ENCODE results near the gene STYXL1.

The STYXL1 gene

DNA sequence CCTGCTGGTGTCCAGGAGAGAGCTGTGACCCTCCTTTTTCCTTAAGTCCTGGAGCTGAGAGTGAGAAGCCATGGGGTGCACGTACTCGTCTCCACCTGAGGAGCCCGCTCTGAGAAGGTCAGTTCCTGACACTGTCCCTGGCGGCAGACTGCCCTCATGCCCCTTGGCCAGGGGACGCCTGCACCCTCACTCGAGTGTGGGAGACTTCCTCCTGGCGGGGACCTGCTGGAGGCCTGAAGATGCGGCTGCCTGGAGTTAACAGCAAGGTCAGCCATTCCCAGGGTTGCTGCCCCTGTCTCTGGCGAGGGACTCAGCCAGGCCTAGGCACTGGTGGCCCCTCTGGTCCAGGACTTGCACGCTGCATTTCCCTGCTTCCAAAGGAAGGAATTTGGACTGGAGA lies 79.8 kb downstream of the STYXL1 start:
- TF ChIP-seq, protein P1, sequence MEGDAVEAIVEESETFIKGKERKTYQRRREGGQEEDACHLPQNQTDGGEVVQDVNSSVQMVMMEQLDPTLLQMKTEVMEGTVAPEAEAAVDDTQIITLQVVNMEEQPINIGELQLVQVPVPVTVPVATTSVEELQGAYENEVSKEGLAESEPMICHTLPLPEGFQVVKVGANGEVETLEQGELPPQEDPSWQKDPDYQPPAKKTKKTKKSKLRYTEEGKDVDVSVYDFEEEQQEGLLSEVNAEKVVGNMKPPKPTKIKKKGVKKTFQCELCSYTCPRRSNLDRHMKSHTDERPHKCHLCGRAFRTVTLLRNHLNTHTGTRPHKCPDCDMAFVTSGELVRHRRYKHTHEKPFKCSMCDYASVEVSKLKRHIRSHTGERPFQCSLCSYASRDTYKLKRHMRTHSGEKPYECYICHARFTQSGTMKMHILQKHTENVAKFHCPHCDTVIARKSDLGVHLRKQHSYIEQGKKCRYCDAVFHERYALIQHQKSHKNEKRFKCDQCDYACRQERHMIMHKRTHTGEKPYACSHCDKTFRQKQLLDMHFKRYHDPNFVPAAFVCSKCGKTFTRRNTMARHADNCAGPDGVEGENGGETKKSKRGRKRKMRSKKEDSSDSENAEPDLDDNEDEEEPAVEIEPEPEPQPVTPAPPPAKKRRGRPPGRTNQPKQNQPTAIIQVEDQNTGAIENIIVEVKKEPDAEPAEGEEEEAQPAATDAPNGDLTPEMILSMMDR (IDR thresholded peaks at IDR 0.05; ENCODE audit: low read depth, low read length, missing control alignments): no peak
- H3K4me3 ChIP-seq (replicated peaks; ENCODE audit: low read depth, low read length): no peak overlapping the region
- no peak for DNase-seq (ENCODE audit: extremely low read depth, low read depth)

DNA sequence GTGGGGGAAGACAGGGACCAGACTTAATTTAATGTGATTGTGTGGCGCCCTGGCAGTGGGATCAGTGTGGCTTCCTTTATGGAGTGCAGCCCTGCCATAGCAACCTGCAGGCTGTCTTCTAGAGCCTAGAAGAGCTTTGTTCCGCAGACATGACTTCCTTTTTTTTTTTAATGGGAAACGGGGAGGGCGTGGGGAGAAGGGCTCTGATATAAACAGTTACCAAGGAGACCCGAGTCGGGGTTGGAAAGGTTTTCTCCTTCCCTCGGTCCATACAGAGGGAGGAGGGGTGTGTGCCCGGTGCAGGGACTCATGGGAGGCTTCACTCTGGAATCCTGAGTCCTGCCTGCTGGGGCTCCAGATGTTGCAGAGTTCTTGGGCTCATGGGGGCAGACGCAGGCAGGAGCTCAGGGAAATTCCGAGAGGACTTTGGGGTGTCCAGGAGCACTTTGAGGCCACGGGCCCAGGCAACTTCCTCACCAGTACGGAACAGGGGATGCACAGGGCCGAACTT lies 80.3 kb downstream of the STYXL1 start:
- TF ChIP-seq, protein P1 (IDR thresholded peaks at IDR 0.05; ENCODE audit: low read depth, low read length, missing control alignments): no peak
- no peak overlapping the region for H3K4me3 ChIP-seq (replicated peaks; ENCODE audit: low read depth, low read length)
- no peak for DNase-seq (ENCODE audit: extremely low read depth, low read depth)

DNA sequence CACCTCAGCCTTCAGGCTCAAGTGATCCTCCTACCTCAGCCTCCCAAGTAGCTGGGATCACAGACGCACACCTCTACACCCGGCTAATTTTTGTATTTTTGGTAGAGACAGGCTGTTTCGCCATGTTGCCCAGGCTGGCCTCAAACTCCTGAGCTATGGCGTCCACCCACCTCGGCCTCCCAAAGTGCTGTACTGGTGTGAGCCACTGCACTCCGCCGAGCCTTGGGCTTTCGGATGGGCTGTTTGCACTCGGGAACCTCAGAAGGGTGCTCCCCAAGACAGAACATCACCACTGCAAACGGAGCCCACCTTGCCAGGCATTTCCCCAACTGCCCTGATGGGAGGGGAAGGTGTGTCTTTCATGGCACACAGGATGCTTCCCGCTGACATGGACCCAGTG lies 80.7 kb downstream of the STYXL1 start:
- DNase-seq (ENCODE audit: extremely low read depth, low read depth): no peak
- no peak overlapping the region for H3K4me3 ChIP-seq (replicated peaks; ENCODE audit: low read depth, low read length)
- TF ChIP-seq, protein P1 (IDR thresholded peaks at IDR 0.05; ENCODE audit: low read depth, low read length, missing control alignments): no peak

DNA sequence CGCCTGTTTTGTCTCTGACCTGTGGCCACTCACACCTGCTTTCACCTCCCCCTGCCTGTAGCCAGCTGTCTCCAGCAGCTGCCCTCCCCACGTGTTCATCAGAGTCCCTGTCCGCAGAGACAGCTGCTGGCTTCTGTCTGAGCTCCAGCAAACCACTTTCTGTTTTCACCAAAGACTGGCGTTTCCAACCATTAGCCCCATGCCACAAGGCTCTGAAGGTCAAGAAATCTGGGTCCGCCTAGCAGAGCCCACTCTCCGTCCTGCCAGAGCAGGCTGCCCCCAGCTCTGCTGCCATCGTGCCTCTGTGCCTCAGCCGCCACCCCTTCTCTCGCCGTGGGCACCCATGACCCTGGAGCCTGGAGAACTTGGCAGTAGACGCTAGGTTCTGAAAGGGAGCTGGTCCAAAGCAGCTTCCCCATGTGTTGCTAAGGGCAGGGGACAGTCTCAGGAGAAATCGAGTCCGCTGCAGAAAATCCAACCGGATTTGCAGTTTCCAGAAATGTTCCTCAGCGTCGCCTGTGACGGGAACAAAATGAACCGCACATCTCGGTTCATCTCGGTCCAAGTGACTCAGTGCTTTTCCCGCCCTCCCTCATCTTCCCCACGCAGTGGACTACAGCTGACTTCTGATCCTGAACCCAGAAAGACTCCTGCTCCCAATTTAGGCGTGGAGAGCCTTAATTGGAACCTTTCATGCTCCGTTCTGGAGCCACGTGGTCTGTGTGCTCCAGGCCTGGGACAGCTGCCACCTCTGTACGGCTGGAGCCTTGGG lies 81.4 kb downstream of the STYXL1 start:
- no peak for DNase-seq (ENCODE audit: extremely low read depth, low read depth)
- TF ChIP-seq, protein P1 (IDR thresholded peaks at IDR 0.05; ENCODE audit: low read depth, low read length, missing control alignments): no peak
- no peak overlapping the region for H3K4me3 ChIP-seq (replicated peaks; ENCODE audit: low read depth, low read length)

DNA sequence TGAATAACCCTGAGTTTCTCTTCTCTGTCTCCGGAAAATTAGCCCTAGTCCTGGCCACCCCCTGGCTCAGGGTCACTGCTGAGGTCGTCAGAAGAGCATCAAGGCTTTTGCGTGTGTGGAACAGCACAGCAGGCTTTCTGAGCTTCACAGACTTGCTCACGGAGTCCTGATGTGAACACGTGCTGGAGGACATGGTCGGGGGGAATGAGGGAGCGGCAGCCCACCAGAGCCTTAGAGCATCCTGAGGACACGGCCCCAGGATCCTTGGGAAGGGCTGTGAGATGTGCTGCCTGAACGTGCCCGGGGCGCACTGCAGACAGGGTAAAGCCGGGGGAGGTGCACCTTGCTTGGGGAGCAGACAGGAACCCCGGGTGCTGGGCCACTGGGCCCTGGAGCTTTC lies 82.2 kb downstream of the STYXL1 start:
- no peak overlapping the region for H3K4me3 ChIP-seq (replicated peaks; ENCODE audit: low read depth, low read length)
- DNase-seq (ENCODE audit: extremely low read depth, low read depth): no peak
- TF ChIP-seq, protein P1 (IDR thresholded peaks at IDR 0.05; ENCODE audit: low read depth, low read length, missing control alignments): no peak

DNA sequence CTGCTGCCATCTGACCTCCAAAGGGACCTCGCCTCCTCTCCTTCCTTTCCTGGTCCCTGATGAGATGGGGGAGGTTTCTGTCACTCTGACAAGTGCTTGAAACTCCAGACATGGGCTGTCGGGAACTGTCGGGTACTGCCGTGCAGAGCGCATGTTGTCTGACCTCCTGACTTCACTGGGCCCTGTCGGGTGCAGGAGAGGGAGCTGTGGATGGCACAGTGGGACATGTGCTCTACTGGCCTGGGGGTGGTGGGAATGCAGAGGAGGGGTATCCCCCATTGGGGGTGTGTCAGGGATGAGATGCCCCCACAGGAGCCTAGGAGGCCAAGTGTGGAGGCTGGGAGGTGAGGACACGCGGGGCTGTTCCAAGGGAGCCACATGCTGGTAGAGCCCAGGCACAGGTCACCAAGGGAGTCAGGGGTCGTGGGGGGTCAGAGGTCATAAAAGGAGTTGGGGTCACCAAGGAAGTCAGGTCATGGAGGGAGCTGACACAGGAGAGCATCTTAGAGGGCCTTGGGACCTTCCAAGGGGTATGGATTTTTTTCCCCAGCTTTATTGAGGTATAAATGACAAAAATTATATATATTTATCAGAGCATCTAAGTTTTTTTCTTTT lies 84.3 kb downstream of the STYXL1 start:
- H3K4me3 ChIP-seq (replicated peaks; ENCODE audit: low read depth, low read length): no peak overlapping the region
- DNase-seq (ENCODE audit: extremely low read depth, low read depth): no peak
- TF ChIP-seq, protein P1 (IDR thresholded peaks at IDR 0.05; ENCODE audit: low read depth, low read length, missing control alignments): no peak
